GM12878 (cell line): ENCODE measurements around the gene RASAL2. TPM values are rescaled to one million over a fixed set of nuclear protein-coding genes. Genes with fewer than 3 reads are reported as not detected.

Source experiments
- ATAC-seq: fragments of 200-7000 bp; cut with Tn5 transposase; 3 replicates; pipeline ENCODE4 v1.9.1; 2020; ENCODE audit warnings: mild to moderate bottlenecking, moderate library complexity
- BruUV-seq: library from RNA; stranded (reverse); fragments of 400-500 nt; replicated peaks from 2 replicates; lab custom pipeline; 2021; lab: Mats Ljungman, UMichigan
- CTCF ChIA-PET: fragments of 300-600 bp; sonication (Branson Sonifier 250); formaldehyde crosslinking; extraction: SDS; loops from one replicate; lab custom pipeline; 2021; ENCODE audit warnings: inconsistent platforms; lab: Yijun Ruan, JAX
- POLR2A ChIA-PET: fragments of 350-600 bp; formaldehyde crosslinking; extraction: SDS; loops from one replicate; lab custom pipeline; 2021; ENCODE audit warnings: inconsistent platforms; lab: Charles Lee
- RAD21 ChIA-PET: fragments of 300-600 bp; sonication (Branson Sonifier 250); formaldehyde crosslinking; loops from one replicate; lab custom pipeline; 2023; ENCODE audit warnings: antibody characterized with exemption; ENCODE audit not compliant: unreplicated experiment; lab: Charles Lee
- SMC1A ChIA-PET: fragments of 300-600 bp; sonication (Branson Sonifier 250); formaldehyde crosslinking; loops from one replicate; lab custom pipeline; 2023; ENCODE audit not compliant: unreplicated experiment, uncharacterized antibody; lab: Charles Lee
- DNase-seq: peaks from one replicate; pipeline ENCODE4 v3.0.0-alpha.2; 2011; ENCODE audit warnings: low read depth, low spot score
- FAIRE-seq: peaks from 3 replicates; lab custom pipeline; 2011; peaks lifted over from hg19 to GRCh38; lab: Jason Lieb, UNC
- H2AFZ ChIP-seq: 2 replicates; pipeline ENCODE4 v1.6.0; 2011; ENCODE audit warnings: low read depth, low read length, control low read depth; ENCODE audit not compliant: control insufficient read depth
- H3K27ac ChIP-seq: 2 replicates; pipeline ENCODE4 v1.5.1; 2011; ENCODE audit warnings: control low read depth; ENCODE audit not compliant: control insufficient read depth, insufficient read depth
- H3K27me3 ChIP-seq, 2 experiments: replicated peaks in 1 of 2; 2 replicates each; pipeline versions ENCODE4 v1.6.0 to v1.6.1; 2011; ENCODE audit warnings: low read length in 1 of 2; ENCODE audit not compliant: control insufficient read depth in 2 of 2, insufficient read depth in 2 of 2
- H3K36me3 ChIP-seq, 2 experiments: 2 replicates each; pipeline ENCODE4 v1.5.1; 2011; ENCODE audit warnings: low read length in 1 of 2; ENCODE audit not compliant: control insufficient read depth in 2 of 2, insufficient read depth in 2 of 2
- H3K4me1 ChIP-seq: 2 replicates; pipeline ENCODE4 v1.6.1; 2011; ENCODE audit warnings: mild to moderate bottlenecking, low read length, moderate library complexity, mixed read lengths; ENCODE audit not compliant: control insufficient read depth, insufficient read depth
- H3K4me2 ChIP-seq: 2 replicates; pipeline ENCODE4 v1.6.0; 2011; ENCODE audit warnings: control low read depth; ENCODE audit not compliant: control insufficient read depth, insufficient read depth
- H3K4me3 ChIP-seq: fragments of 200-600 bp; sonication (generic); 2 replicates; pipeline ENCODE4 v1.5.1; 2016
- H3K79me2 ChIP-seq: 2 replicates; pipeline ENCODE4 v1.6.0; 2011; ENCODE audit warnings: low read length; ENCODE audit not compliant: control insufficient read depth, insufficient read depth
- H3K9ac ChIP-seq: 2 replicates; pipeline ENCODE4 v1.8.0; 2011; ENCODE audit warnings: low read length, control low read depth, mixed read lengths; ENCODE audit not compliant: control insufficient read depth, insufficient read depth
- H3K9me3 ChIP-seq: replicated peaks from 3 replicates; pipeline ENCODE4 v1.5.1; 2011; ENCODE audit warnings: mild to moderate bottlenecking, low read length; ENCODE audit not compliant: control insufficient read depth, insufficient read depth
- H4K20me1 ChIP-seq: 2 replicates; pipeline ENCODE4 v1.6.0; 2011; ENCODE audit not compliant: control insufficient read depth, insufficient read depth
- EED ChIP-seq: sonication (generic); IDR thresholded peaks from 2 replicates; pipeline ENCODE4 v1.6.1; 2016; ENCODE audit warnings: antibody characterized with exemption, low read depth
- FOXK2 ChIP-seq: fragments of 450-650 bp; IDR thresholded peaks from 2 replicates; pipeline ENCODE4 v1.6.1; 2017; ENCODE audit warnings: mild to moderate bottlenecking, moderate library complexity
- GATAD2B ChIP-seq: fragments of 450-650 bp; conservative IDR thresholded peaks from 2 replicates; pipeline ENCODE4 v1.6.1; 2017; ENCODE audit warnings: low read depth, mild to moderate bottlenecking, moderate library complexity
- MYC ChIP-seq: IDR thresholded peaks from 2 replicates; pipeline ENCODE4 v1.6.1; 2011; ENCODE audit warnings: mild to moderate bottlenecking, low read length, moderate library complexity, inconsistent platforms; ENCODE audit not compliant: insufficient read depth, insufficient replicate concordance, insufficient read length, severe bottlenecking
- RUNX3 ChIP-seq: IDR thresholded peaks from 2 replicates; pipeline ENCODE4 v1.6.1; 2012; ENCODE audit warnings: low read length, inconsistent platforms
- SMARCA5 ChIP-seq: fragments of 450-650 bp; IDR thresholded peaks from 2 replicates; pipeline ENCODE4 v1.6.1; 2017; ENCODE audit warnings: mild to moderate bottlenecking
- SPI1 ChIP-seq: IDR thresholded peaks from 2 replicates; pipeline ENCODE4 v1.6.1; 2011; ENCODE audit warnings: low read depth, mild to moderate bottlenecking, low read length, moderate library complexity, borderline replicate concordance; ENCODE audit not compliant: insufficient read depth
- TBL1XR1 ChIP-seq: IDR thresholded peaks from 2 replicates; pipeline ENCODE4 v1.6.1; 2012; ENCODE audit warnings: low read depth, low read length, improper control_type of control experiment
- WGBS: methylation state at CpG from one replicate; pipeline ENCODE4 v1.1.6; 2016; ENCODE audit warnings: low lambda C conversion rate; ENCODE audit not compliant: insufficient replicate concordance, insufficient coverage; ENCODE audit errors: missing lambda C conversion rate; 5-methylcytosine and 5-hydroxymethylcytosine counted together
- in situ Hi-C: fragments of 300-500 bp; cut with MboI; formaldehyde crosslinking; loops from 9 replicates; pipeline ENCODE4 v1.14.3; 2018; ENCODE audit warnings: mixed read lengths
- intact Hi-C: fragments of 100-400 bp; cut with micrococcal nuclease; formaldehyde crosslinking; loops from one replicate; pipeline ENCODE4 v1.14.2; 2022; ENCODE audit not compliant: unreplicated experiment
- polyA plus RNA-seq, 11 experiments: library from polyadenylated mRNA; depleted of rRNA in 4 of 11; unstranded in 6 of 11; stranded (reverse) in 5 of 11; fragments of >200 nt; fragmentation: Nextera tagmentation in 4 of 11; fragmentation: Illumina TruSeq in 1 of 11; extraction: Ambion mirVana in 4 of 11; extraction: Trizol in 1 of 11; gene quantifications; 1 replicate in 1 of 11; 2 replicates in 10 of 11; pipeline versions ENCODE4 v1.2.1 to v1.2.3, GENCODE V29; 2011 to 2016; ENCODE audit warnings: inconsistent platforms in 2 of 11, missing spikeins in 2 of 11, low read depth in 1 of 11
- total RNA-seq, 4 experiments: library from RNA; depleted of rRNA in 3 of 4; stranded (reverse); fragments of >200 nt in 3 of 4; fragmentation: Illumina TruSeq in 1 of 4; extraction: Trizol in 1 of 4; gene quantifications; 2 replicates each; pipeline versions ENCODE4 v1.2.1 to v1.2.3, GENCODE V29; 2013 to 2021
- TF ChIP-seq, protein P1 (sequence below), 3 experiments: IDR thresholded peaks in 2 of 3; conservative IDR thresholded peaks in 1 of 3; 2 replicates each; pipeline ENCODE4 v1.5.1; 2011; ENCODE audit warnings: low read depth in 3 of 3, low read length in 3 of 3, mild to moderate bottlenecking in 3 of 3, control low read depth in 2 of 3, moderate library complexity in 2 of 3, inconsistent platforms in 1 of 3, mixed read lengths in 1 of 3; ENCODE audit not compliant: control insufficient read depth in 2 of 3, insufficient read depth in 1 of 3; ENCODE audit errors: extremely low read depth in 1 of 3
- TF ChIP-seq, protein P2 (sequence below): fragments of 450-650 bp; IDR thresholded peaks from 2 replicates; pipeline ENCODE4 v1.6.1; 2016; ENCODE audit warnings: mild to moderate bottlenecking

RASAL2 gene
- total and polyA plus RNA-seq, 10 of the 15 experiments (the other 5 are each of a cell fraction or from before 2014, with no cell fraction given): 0.02 to 6.9 (median 0.17) TPM; not detected in 1

DNA sequence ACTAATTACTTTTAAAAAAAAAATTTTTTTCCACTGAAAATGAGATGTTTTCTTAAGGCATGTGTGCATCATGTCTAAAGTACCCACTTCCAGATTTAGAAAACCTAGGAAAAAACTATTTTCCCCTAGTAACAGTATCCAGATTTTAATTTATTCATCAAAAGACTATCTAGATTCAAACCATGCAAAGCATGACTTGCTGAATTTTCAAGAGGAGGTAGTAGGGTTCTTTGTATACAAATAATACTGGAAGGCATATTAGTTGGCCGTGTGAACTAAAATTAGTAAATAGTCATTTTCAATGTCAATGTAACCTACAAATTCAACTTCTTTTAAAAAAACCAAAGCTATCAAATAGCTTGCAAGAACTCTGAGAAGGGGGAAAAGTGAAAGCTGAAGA, 213.4 kb downstream of the RASAL2 start:
- TF ChIP-seq RUNX3: no peak
- TF ChIP-seq, protein P1, sequence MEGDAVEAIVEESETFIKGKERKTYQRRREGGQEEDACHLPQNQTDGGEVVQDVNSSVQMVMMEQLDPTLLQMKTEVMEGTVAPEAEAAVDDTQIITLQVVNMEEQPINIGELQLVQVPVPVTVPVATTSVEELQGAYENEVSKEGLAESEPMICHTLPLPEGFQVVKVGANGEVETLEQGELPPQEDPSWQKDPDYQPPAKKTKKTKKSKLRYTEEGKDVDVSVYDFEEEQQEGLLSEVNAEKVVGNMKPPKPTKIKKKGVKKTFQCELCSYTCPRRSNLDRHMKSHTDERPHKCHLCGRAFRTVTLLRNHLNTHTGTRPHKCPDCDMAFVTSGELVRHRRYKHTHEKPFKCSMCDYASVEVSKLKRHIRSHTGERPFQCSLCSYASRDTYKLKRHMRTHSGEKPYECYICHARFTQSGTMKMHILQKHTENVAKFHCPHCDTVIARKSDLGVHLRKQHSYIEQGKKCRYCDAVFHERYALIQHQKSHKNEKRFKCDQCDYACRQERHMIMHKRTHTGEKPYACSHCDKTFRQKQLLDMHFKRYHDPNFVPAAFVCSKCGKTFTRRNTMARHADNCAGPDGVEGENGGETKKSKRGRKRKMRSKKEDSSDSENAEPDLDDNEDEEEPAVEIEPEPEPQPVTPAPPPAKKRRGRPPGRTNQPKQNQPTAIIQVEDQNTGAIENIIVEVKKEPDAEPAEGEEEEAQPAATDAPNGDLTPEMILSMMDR (IDR thresholded peaks at IDR 0.05 in 2 of 3, conservative IDR thresholded peaks at IDR 0.05 in 1 of 3; ENCODE audit: control insufficient read depth in 2 of 3, extremely low read depth in 1 of 3, insufficient read depth in 1 of 3, low read depth in 3 of 3, low read length in 3 of 3): no peak
- TF ChIP-seq GATAD2B: no peak
- TF ChIP-seq SMARCA5: no peak
- TF ChIP-seq FOXK2: no peak
- TF ChIP-seq EED: no peak
- TF ChIP-seq SPI1: no peak
- TF ChIP-seq TBL1XR1: no peak
- TF ChIP-seq, protein P2, sequence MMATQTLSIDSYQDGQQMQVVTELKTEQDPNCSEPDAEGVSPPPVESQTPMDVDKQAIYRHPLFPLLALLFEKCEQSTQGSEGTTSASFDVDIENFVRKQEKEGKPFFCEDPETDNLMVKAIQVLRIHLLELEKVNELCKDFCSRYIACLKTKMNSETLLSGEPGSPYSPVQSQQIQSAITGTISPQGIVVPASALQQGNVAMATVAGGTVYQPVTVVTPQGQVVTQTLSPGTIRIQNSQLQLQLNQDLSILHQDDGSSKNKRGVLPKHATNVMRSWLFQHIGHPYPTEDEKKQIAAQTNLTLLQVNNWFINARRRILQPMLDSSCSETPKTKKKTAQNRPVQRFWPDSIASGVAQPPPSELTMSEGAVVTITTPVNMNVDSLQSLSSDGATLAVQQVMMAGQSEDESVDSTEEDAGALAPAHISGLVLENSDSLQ: no peak
- TF ChIP-seq MYC: no peak
- DNase-seq: no peak
- Histone ChIP-seq H3K4me2 (no peak overlapping the region), H3K27ac (no peak overlapping the region), H3K4me1 (no peaks in the 10 kb centered on the region), H3K79me2 (no peaks in the 10 kb centered on the region), H3K36me3 (no peaks in the 10 kb centered on the region), H3K9me3 (no peaks in the 10 kb centered on the region), H4K20me1 (no peaks in the 10 kb centered on the region), H2AFZ (no peak overlapping the region), H3K9ac (no peak overlapping the region), H3K4me3 (no peak overlapping the region), H3K27me3 (no peaks in the 10 kb centered on the region)
- ATAC-seq: no peak
- in situ Hi-C loops: no loop called here
- ChIA-PET CTCF (interaction anchor here (0.7 to 8.1 kb wide), 4 partner anchors 8 to 233 kb away, joined by 3 to 187 read pairs (median 56); no protein-coding TSS in a partner anchor), SMC1A (interaction anchor here (0.8 to 1.5 kb wide), 6 partner anchors 38 to 443 kb away, joined by 3 to 4 read pairs (median 4); no protein-coding TSS in a partner anchor), POLR2A (no interaction called here), RAD21 (no interaction called here)
- no TSS peak for BruUV-seq
- WGBS: 0% methylated on average over 1 of the region's 1 CpG
- no peak for FAIRE-seq
- intact Hi-C loops: no loop called here
